ENCODE data around the gene DET1. TPM values are rescaled to one million over a fixed set of nuclear protein-coding genes. Genes with fewer than 3 reads are reported as not detected.
"Not testable (repeated sequence)": the region's sequence is repeated elsewhere in the genome, so short reads cannot be mapped to it uniquely, and the experiment has no call there.

Gene DET1
- total RNA-seq, 2 donors from 2014 or later: 6.9 to 11.5 TPM

DNA sequence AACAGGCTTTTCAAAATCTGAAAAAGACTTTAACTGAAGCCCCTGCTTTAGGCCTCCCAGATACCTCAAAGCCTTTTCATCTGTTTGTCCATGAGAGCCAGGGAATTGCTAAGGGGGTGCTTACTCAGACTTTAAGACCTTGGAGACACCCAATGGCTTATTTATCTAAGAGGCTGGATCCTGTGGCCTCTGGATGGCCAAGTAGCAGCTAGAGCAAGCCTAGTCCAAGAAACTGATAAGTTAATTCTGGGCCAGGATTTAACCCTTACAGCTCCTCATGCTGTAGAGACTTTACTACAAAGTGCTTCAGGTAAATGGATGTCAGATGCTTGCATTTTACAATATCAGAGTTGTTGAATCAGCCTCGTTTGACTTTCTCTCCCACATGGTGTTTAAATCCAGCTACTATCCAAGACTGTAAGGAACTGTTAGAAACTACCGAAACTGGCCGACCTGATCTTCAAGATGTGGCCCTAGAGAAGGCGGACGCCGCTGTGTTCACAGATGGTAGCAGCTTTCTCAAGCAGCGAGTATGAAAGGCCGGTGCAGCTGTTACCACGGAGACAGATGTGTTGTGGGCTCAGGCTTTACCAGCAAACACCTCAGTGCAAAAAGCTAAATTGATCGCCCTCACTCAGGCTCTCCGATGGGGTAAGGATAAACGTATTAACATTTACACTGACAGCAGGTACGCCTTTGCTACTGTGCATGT, 3.3 kb downstream of the DET1 start:
- H3K4me3 ChIP-seq: no peak overlapping the region
- DNase-seq (ENCODE audit: low spot score): no peak
- no peak for TF ChIP-seq POLR2A (IDR thresholded peaks at IDR 0.05)
- TF ChIP-seq, protein P1, sequence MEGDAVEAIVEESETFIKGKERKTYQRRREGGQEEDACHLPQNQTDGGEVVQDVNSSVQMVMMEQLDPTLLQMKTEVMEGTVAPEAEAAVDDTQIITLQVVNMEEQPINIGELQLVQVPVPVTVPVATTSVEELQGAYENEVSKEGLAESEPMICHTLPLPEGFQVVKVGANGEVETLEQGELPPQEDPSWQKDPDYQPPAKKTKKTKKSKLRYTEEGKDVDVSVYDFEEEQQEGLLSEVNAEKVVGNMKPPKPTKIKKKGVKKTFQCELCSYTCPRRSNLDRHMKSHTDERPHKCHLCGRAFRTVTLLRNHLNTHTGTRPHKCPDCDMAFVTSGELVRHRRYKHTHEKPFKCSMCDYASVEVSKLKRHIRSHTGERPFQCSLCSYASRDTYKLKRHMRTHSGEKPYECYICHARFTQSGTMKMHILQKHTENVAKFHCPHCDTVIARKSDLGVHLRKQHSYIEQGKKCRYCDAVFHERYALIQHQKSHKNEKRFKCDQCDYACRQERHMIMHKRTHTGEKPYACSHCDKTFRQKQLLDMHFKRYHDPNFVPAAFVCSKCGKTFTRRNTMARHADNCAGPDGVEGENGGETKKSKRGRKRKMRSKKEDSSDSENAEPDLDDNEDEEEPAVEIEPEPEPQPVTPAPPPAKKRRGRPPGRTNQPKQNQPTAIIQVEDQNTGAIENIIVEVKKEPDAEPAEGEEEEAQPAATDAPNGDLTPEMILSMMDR (IDR thresholded peaks at IDR 0.05): no peak
- no peak for TF ChIP-seq POLR2AphosphoS5 (IDR thresholded peaks at IDR 0.05)
- WGBS: 86% methylated on average over 13 of the region's 13 CpGs
- intact Hi-C loops (cut with DNase I): loop anchor here (10.0 kb wide), 1 partner anchor 82 kb away; the partner anchor contains the start of gene AEN
- no peaks in the 10 kb centered on the region for H3K9me3 ChIP-seq
- H3K27me3 ChIP-seq (replicated peaks; ENCODE audit: insufficient read depth): no peaks in the 10 kb centered on the region
- no peaks in the 10 kb centered on the region for H3K4me1 ChIP-seq (replicated peaks)
- H3K27ac ChIP-seq: no peak overlapping the region
- no peaks in the 10 kb centered on the region for H3K36me3 ChIP-seq

DNA sequence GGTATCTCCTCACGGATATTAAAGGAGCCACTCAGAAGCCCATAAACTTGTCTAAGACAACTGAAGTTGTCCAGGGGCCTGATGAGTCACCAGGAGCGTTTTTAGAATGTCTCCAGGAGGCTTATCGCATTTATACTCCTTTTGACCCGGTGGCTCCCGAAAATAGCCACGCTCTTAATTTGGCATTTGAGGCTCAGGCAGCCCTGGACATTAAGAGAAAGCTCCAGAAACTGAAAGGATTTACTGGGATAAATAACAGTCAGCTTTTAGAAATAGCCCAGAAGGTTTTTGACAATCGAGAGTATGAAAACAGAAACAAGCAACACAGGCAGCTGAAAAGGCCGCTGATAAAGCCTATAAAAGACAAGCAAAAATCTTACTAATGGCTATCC, 4.1 kb downstream of the DET1 start:
- intact Hi-C loops (cut with DNase I): loop anchor here (10.0 kb wide), 1 partner anchor 82 kb away; the partner anchor contains the start of gene AEN
- WGBS: 54% methylated on average over 8 of the region's 8 CpGs
- H3K9me3 ChIP-seq: no peaks in the 10 kb centered on the region
- no peak overlapping the region for H3K27ac ChIP-seq
- TF ChIP-seq POLR2AphosphoS5 (IDR thresholded peaks at IDR 0.05): no peak
- no peak for TF ChIP-seq POLR2A (IDR thresholded peaks at IDR 0.05)
- TF ChIP-seq, protein P1 (IDR thresholded peaks at IDR 0.05): no peak
- H3K4me3 ChIP-seq: no peak overlapping the region
- DNase-seq (ENCODE audit: low spot score): no peak
- no peaks in the 10 kb centered on the region for H3K36me3 ChIP-seq
- H3K4me1 ChIP-seq (replicated peaks): no peaks in the 10 kb centered on the region
- no peaks in the 10 kb centered on the region for H3K27me3 ChIP-seq (replicated peaks; ENCODE audit: insufficient read depth)

DNA sequence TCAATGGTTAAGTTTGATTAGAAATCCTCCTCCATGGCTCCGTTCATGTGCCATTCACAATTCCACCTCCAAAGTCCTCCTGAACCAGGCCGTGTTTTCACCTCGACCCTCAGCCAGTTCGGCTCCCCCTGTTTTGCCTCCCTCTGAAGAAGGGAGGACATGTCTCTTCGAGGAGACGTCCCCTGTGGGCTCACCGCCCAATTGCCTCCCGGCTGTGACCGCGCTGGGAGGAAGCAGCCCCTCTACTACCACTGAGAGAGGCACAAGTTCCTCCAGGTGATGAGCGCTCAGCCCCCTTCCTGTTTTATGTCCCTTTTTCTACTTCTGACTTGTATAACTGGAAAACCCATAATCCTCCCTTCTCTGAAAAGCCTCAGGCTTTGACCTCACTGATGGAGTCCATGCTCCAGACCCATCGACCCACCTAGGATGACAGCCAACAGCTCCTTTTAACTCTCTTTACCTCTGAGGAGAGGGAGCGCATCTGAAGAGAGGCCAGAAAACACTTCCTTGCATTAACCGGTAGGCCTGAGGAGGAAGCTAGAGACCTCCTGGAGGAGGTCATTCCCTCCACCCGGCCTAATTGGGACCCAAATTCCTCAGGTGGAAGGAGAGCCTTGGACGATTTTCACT, 4.7 kb downstream of the DET1 start:
- Histone ChIP-seq H3K27me3 (replicated peaks; ENCODE audit: insufficient read depth) (no peaks in the 10 kb centered on the region), H3K4me3 (no peak overlapping the region), H3K36me3 (no peaks in the 10 kb centered on the region), H3K4me1 (replicated peaks) (no peaks in the 10 kb centered on the region), H3K27ac (no peak overlapping the region), H3K9me3 (no peaks in the 10 kb centered on the region)
- no peak for TF ChIP-seq POLR2AphosphoS5 (IDR thresholded peaks at IDR 0.05)
- TF ChIP-seq, protein P1 (IDR thresholded peaks at IDR 0.05): no peak
- TF ChIP-seq POLR2A (IDR thresholded peaks at IDR 0.05): no peak
- intact Hi-C loops (cut with DNase I): loop anchor here (10.0 kb wide), 1 partner anchor 83 kb away; the partner anchor contains the start of gene AEN
- DNase-seq (ENCODE audit: low spot score): no peak
- WGBS: 85% methylated on average over 16 of the region's 16 CpGs

DNA sequence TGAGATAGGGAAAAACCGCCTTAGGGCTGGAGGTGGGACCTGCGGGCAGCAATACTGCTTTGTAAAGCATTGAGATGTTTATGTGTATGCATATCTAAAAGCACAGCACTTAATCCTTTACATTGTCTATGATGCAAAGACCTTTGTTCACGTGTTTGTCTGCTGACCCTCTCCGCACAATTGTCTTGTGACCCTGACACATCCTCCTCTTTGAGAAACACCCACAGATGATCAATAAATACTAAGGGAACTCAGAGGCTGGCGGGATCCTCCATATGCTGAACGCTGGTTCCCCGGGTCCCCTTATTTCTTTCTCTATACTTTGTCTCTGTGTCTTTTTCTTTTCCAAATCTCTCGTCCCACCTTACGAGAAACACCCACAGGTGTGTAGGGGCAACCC, 5.4 kb downstream of the DET1 start:
- H3K4me1 ChIP-seq (replicated peaks); H3K36me3 ChIP-seq; H3K4me3 ChIP-seq; H3K27me3 ChIP-seq (replicated peaks; ENCODE audit: insufficient read depth); DNase-seq (ENCODE audit: low spot score); H3K27ac ChIP-seq; H3K9me3 ChIP-seq: not testable (repeated sequence)
- 82% methylated on average over 7 of the region's 9 CpGs for WGBS
- intact Hi-C loops (cut with DNase I): loop anchor here (10.0 kb wide), 1 partner anchor 84 kb away; the partner anchor contains the start of gene AEN

DNA sequence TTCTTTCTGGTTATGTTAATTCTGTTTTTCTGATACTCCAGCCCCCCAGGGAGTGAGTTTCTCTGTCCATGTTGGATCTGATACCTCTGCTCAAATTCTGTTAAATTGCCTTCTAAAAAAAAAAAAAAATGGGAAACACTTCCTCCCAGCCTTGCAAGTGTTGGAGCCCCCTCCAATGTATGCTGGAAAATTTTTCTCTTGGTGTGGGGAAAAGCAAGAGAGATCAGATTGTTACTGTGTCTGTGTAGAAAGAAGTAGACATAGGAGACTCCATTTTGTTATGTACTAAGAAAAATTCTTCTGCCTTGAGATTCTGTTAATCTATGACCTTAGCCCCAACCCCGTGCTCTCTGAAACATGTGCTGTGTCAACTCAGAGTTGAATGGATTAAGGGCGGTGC, 6.1 kb downstream of the DET1 start:
- not testable (repeated sequence) for H3K4me3 ChIP-seq; H3K9me3 ChIP-seq; H3K27ac ChIP-seq; H3K36me3 ChIP-seq; H3K4me1 ChIP-seq (replicated peaks); H3K27me3 ChIP-seq (replicated peaks; ENCODE audit: insufficient read depth); DNase-seq (ENCODE audit: low spot score)
- intact Hi-C loops (cut with DNase I): loop anchor here (10.0 kb wide), 1 partner anchor 84 kb away; the partner anchor contains the start of gene AEN
- WGBS: 67% methylated on average over 1 of the region's 2 CpGs

Data from prostate gland (tissue), 2 donors.